Ascending aorta (tissue), 2 donors: Measurements from ENCODE around the gene FAM90A1. TPM values are rescaled to one million over a fixed set of nuclear protein-coding genes. Genes with fewer than 3 reads are reported as not detected.
"Not testable (repeated sequence)": the region's sequence is repeated elsewhere in the genome, so short reads cannot be mapped to it uniquely, and the experiment has no call there.

Source experiments
- DNase-seq, 2 donors: peaks; one replicate each; pipeline ENCODE4 v3.0.0-alpha.2; 2019; ENCODE audit warnings: low spot score in 2 of 2
- H3K27ac ChIP-seq, 2 donors: fragments of 200-600 bp; sonication (generic); one replicate each; pipeline ENCODE4 v1.5.1; 2016 to 2017; ENCODE audit warnings: mild to moderate bottlenecking in 1 of 2
- H3K27me3 ChIP-seq: fragments of 200-600 bp; sonication (generic); one replicate; pipeline ENCODE4 v1.5.1; 2017
- H3K36me3 ChIP-seq, 2 donors: fragments of 200-600 bp; sonication (generic); one replicate each; pipeline ENCODE4 v1.5.1; 2016
- H3K4me1 ChIP-seq, 2 donors: fragments of 200-600 bp; sonication (generic); one replicate each; pipeline ENCODE4 v1.5.1; 2016 to 2017; ENCODE audit warnings: mild to moderate bottlenecking in 1 of 2
- H3K4me3 ChIP-seq, 2 donors: fragments of 200-600 bp; sonication (generic); one replicate each; pipeline ENCODE4 v1.5.1; 2016 to 2017; ENCODE audit warnings: mild to moderate bottlenecking in 1 of 2
- H3K9me3 ChIP-seq, 2 donors: fragments of 200-600 bp; sonication (generic); one replicate each; pipeline ENCODE4 v1.5.1; 2016
- intact Hi-C: fragments of 100-400 bp; cut with DNase I; formaldehyde crosslinking; loops from one replicate; pipeline ENCODE4 v1.15.1; 2023
- total RNA-seq: library from RNA; depleted of rRNA; stranded (reverse); fragments of >200 nt; gene quantifications from one replicate; pipeline ENCODE4 v1.1.0, GENCODE V29; 2016

Gene FAM90A1, protein sequence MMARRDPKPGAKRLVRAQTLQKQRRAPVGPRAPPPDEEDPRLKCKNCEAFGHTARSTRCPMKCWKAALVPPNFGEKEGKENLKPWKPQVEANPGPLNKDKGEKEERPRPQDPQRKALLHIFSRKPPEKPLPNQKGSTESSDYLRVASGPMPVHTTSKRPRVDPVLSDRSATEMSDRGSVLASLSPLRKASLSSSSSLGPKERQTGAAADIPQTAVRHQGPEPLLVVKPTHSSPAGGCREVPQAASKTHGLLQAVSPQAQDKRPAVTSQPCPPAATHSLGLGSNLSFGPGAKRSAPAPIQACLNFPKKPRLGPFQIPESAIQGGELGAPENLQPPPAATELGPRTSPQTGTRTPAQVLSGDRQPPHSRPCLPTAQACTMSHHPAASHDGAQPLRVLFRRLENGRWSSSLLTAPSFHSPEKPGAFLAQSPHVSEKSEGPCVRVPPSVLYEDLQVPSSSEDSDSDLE
- not detected for total RNA-seq

DNA sequence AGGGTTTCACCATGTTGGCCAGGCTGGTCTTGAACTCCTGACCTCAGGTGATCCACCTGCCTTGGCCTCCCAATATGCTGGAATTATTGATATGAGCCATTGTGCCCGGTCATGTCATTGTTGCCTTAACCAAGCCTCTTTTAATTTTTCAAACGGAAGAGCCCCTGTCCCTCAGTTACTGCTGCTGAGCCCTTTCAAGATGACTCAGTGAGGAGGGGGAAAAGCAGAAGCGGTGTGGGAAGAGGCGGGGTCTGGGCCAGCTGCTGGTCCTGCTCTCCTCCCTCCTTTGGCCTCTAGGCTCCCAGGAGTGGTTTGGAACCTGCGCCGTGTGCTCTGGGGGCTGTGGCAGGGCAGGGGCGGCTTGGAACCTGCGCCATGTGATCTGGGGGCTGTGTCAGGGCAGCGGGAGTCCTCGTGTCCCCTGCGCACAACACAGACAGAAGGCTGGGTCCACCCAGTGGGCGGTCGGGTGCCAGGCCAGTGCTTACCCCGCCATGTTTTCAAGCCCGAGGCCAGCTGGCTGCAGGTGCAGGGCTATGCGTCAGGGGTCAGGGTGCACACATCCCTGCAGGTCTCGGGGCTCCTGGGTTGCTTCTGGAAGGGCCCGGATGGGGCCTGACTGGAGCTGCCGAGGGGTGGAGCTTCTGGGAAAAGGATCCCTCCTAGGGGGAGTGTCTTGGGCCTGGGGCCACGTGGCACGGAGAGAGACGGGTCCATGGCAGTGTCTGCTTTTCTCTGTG lies at the start of gene FAM90A1:
TSS of gene FAM90A1 (minus strand) at position 627 of the 740 bp plus-strand sequence. CDS start 2,786 bp downstream, outside the sequence.
- H3K9me3 ChIP-seq, H3K27ac ChIP-seq, H3K27me3 ChIP-seq, H3K36me3 ChIP-seq, intact Hi-C loops, DNase-seq, H3K4me1 ChIP-seq: not testable (repeated sequence)
- H3K4me3 ChIP-seq = peak within 1 kb of the TSS in 1 of 2 donors; percentile 60

DNA sequence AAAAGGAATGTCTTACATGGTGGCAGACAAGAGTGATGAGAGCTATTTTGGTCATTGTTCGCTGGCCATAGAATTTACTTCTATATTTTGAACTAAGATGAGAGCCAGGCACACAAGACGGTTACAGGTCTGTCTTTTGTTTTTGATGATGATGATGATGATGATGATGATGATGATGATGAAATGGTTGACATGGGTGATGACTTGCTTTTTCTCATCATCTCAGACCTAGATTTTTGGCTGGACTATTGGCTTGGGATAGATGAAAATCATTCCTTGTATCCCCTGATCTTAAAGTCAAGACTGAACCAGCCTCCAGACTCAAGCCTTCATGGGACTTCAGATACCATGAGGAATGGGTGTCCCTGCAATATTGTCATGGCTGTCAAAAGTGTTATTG lies 49.0 kb upstream of the FAM90A1 start:
- H3K9me3 ChIP-seq, H3K4me1 ChIP-seq, intact Hi-C loops, DNase-seq, H3K4me3 ChIP-seq, H3K27me3 ChIP-seq, H3K36me3 ChIP-seq, H3K27ac ChIP-seq: not testable (repeated sequence)

DNA sequence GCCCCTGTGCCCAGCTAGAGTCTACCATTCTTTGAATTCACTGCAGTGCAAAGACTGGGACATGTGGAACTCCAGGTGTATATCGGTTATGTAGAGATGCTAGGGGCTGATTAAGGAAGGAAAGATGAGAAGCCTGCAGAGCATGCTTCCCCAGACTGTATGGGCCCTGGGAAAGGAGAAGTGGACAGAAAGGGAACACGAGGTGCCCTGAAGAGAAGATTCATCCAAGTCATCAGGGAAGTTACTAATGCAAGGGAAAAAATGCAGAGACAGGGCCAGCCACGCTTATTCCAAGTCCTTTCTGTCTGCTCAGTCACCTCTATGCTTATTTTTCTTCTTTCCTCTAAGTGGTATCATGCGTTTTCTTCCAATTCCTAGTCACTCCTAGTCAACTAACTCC lies 39.3 kb upstream of the FAM90A1 start:
- intact Hi-C loops = not testable (repeated sequence)

DNA sequence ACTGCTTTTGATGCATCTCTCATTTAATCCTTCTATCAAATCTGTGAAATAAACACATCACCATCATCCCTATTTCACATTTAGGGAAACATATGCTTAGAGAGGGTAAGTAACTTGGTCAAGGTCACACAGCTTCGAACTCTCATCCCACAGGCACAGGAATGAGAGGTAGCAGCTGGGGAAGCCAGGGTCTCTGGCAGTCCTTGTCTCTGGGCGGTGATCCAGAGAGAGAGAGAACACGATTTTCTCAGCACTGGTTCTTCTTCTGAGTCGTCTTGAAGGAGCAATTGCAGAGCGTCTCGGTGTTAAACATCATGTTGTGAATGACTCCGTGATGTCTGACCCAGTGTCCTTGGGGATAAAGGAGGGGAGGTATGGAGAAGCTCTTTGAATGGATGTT lies 36.8 kb upstream of the FAM90A1 start:
- DNase-seq, H3K27me3 ChIP-seq, H3K27ac ChIP-seq, intact Hi-C loops, H3K4me1 ChIP-seq, H3K36me3 ChIP-seq, H3K4me3 ChIP-seq, H3K9me3 ChIP-seq: not testable (repeated sequence)

More for the DNA sequence above, 39.3 kb upstream of the FAM90A1 start:
- H3K27me3 ChIP-seq, DNase-seq, H3K36me3 ChIP-seq, H3K4me1 ChIP-seq, H3K9me3 ChIP-seq, H3K4me3 ChIP-seq, H3K27ac ChIP-seq: not testable (repeated sequence)

DNA sequence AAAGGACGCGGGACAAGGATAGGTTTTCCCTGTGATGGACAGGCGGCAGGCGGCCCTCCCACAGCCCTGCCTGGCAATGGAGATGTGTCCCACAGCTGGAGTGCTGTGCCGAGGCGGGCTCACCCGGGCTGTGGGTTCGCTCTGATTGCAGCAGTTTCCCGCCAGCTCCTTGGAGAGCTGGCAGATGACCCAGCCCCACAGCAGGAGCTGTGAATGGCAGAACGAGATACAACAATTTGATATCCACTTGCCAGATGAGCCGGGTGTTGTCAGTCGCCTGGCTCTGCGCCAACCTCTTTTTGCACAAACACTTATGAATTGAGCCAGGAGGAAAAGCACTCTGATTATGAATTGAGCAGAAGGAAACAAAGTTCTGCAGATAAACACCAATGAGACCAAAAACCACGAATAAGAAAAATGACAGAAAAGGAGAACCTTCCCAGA lies 33.7 kb upstream of the FAM90A1 start:
- intact Hi-C loops, H3K27me3 ChIP-seq, H3K4me1 ChIP-seq, DNase-seq, H3K27ac ChIP-seq, H3K36me3 ChIP-seq, H3K4me3 ChIP-seq, H3K9me3 ChIP-seq: not testable (repeated sequence)

DNA sequence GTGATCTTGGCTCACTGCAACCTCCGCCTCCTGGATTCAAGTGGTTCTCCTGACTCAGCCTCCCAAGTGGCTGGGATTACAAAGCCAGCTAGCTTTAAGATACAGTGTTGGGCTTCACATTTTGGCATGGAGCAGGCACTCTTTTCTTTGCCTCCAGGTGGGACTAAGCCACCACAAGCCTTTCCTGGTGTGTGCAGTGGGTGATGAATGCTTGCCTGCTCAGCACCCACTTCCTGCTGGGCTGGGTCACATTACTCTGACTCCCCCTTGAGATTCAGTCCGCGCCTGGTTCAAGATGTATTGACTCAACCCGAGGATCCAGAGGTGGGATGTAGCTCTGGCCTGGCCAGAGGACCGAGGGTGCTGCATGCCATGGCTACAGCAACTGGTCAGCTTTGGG lies 28.9 kb upstream of the FAM90A1 start:
- DNase-seq, H3K36me3 ChIP-seq, H3K4me3 ChIP-seq, intact Hi-C loops, H3K9me3 ChIP-seq, H3K27ac ChIP-seq, H3K27me3 ChIP-seq, H3K4me1 ChIP-seq: not testable (repeated sequence)

DNA sequence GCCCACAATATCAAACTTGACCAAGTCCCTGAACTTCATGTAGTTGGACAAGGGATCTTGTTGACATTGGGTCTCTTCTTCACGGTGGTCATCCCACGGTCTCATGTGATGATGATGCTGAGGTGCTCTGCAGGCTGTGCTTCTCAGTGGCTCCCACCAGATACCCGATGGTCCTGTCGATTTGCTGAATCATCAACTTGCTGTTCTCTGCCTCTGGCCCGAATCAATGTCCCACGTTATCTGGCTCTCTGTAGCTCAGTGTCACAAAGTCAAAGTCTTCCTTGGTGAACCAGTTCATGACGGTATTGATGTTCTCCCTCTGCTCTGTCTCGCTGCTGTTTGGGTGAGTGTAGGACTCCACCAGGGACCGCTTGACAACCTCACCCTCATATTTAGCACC lies 27.3 kb upstream of the FAM90A1 start:
- H3K4me1 ChIP-seq, H3K27ac ChIP-seq, H3K9me3 ChIP-seq, intact Hi-C loops, H3K4me3 ChIP-seq, DNase-seq, H3K27me3 ChIP-seq, H3K36me3 ChIP-seq: not testable (repeated sequence)

DNA sequence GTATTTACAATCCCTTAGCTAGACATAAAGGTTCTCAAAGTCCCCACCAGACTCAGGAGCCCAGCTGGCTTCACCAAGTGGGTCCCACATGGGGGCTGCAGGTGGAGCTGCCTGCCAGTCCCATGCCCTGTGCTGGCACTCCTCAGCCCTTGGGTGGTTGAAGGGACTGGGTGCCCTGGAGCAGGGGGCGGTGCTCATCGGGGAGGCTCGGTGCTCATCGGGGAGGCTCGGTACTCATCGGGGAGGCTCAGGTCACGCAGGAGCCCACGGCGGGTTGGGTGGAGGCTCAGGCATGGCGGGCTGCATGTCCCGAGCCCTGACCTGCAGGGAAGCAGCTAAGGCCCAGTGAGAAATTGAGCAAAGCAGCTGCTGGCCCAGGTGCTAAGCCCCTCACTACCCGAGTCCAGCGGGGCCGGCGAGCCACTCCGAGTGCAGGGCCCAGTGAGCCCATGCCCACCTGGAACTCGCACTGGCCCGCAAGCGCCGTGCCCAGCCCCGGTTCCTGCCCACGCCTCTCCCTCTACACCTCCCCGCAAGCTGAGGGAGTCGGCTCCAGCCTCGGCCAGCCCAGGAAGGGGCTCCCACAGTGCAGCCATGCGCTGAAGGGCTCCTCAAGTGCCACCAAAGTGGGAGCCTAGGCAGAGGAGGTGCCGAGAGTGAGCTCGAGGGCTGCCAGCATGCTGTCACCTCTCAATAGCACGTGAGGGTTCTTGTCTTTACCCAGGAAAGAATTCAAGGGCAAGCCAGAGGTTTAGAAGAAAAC lies 24.8 kb upstream of the FAM90A1 start:
- H3K4me1 ChIP-seq, H3K27me3 ChIP-seq, intact Hi-C loops: not testable (repeated sequence)

DNA sequence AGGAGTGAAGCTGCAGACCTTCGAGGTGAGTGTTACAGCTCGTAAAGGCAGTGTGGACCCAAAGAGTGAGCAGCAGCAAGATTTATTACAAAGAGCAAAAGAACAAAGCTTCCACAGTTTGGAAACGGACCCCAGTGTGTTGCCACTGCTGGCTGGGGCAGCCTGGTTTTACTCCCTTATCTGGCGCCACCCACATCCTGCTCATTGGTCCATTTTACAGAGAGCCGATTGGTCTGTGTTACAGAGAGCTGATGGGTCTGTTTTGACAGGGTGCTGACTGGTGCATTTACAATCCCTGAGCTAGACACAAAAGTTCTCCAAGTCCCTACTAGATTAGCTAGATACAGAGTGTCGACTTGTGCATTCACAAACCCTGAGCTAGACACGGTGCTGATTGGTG lies 24.2 kb upstream of the FAM90A1 start:
- intact Hi-C loops = not testable (repeated sequence)

More for the DNA sequence above, 24.8 kb upstream of the FAM90A1 start:
- H3K9me3 ChIP-seq, DNase-seq, H3K4me3 ChIP-seq, H3K27ac ChIP-seq, H3K36me3 ChIP-seq: not testable (repeated sequence)

DNA sequence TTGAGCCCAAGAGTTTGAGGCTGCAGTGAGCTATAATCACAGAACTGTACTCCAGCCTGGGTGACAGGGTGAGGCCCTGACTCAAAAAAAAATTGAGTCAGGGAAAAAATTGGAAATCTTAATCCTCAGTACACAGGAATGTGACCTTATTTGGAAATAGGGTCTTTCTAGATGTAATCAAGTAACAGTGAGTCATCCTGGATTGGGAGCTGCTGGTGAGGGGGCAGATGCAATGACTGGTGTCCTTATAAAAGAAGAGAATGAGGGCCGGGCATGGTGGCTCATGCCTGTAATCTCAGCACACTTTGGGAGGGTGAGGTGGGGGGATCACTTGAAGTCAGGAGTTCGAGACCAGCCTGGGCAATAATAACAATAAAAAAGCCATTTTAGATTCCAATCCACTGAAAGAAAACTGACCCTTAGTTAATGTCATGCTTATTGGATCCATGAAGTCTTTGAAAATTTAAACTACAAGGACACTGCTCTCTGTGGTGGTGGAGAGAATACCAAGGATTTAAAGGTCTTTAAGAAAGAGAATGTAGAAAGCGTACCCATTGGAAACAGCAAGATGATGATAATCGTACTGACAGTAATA lies 19.6 kb upstream of the FAM90A1 start:
- not testable (repeated sequence) for H3K36me3 ChIP-seq, H3K4me1 ChIP-seq, H3K27me3 ChIP-seq, H3K4me3 ChIP-seq, H3K27ac ChIP-seq, DNase-seq, H3K9me3 ChIP-seq
- intact Hi-C loops = loop anchor here (10.0 kb wide), 1 partner anchor 312 kb away; the partner anchor contains the start of gene SLC2A3

More for the DNA sequence above, 24.2 kb upstream of the FAM90A1 start:
- H3K9me3 ChIP-seq, H3K27ac ChIP-seq, H3K4me1 ChIP-seq, H3K27me3 ChIP-seq, DNase-seq, H3K36me3 ChIP-seq, H3K4me3 ChIP-seq: not testable (repeated sequence)

DNA sequence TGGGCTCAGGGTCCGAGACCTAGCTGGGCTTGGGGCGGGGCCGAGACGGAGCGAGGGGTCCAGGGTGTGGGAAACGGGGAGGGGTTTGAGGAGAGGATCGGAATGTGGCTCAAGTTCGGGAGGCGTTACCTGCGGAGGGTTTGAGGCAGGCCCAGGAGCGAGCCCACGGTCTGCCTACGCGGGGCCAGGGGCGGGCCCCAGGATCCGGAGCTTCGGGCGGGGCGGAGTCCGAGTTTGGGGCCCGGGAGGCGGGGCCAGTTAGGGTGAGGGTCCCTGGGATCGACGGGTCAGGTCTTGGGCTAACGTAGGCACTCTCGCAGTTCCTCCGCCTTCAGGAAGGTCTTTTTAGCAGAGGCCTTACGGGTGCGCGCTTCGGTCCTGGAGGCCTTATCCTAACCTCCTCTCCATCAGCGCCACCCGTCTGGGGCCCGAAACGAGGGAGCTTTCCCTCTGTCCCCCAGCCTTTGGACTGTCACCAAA lies 16.3 kb upstream of the FAM90A1 start:
- not testable (repeated sequence) for H3K9me3 ChIP-seq, H3K36me3 ChIP-seq, H3K4me1 ChIP-seq, H3K27me3 ChIP-seq
- peak overlapping the region; percentile 76 to 81 for H3K4me3 ChIP-seq
- intact Hi-C loops = loop anchor here (1.0 to 10.0 kb wide), 5 partner anchors 161 to 705 kb away; partner anchors contain the start of genes M6PR, NECAP1 and SLC2A3
- peak in 1 of 2 donors; percentile 11 for DNase-seq
- H3K27ac ChIP-seq = peak overlapping the region; percentile 85 to 89

DNA sequence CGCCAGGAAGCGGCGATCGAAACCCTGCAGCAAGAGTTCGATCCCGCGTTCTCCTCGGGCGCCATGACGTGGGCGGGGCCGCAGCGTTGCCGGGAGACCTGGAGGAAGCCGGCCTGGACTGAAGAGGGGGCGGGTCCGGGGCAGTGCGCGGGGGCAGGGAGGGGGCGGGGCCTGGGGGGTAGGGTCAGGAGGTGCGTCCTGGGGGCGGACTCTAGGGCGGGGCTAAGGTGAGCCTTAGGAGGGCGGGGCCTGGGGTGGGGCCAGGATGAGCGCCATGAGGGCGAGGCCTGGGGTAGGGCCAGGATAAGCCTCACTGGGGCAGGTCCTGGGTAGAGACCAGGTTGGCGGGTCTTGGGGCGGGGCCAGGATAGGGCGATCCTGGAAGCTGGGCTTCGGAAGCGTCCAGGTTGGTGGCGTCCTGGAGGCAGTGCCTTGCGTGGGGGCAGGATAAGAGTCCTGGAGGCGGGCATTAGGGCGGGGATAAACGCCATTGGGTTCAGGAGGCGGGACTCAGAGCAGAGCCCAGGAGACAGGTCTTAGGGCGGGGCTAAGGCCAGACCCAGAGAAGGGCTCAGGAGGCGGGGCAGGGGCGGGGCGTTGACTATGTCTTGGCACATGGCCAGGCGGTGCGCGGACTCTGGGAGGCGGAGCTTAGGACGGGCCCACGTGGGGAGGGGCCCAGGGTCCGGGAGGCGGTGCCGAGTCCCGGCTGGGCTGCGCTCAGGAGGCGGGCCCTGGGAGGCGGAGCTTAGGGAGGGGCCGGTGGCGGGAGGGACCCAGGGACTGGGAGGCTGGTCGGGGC lies 15.7 kb upstream of the FAM90A1 start:
- DNase-seq = peak; percentile 97 to 99
- H3K9me3 ChIP-seq, H3K36me3 ChIP-seq, H3K4me1 ChIP-seq, H3K27me3 ChIP-seq: not testable (repeated sequence)
- intact Hi-C loops = loop anchor here (1.0 to 10.0 kb wide), 5 partner anchors 160 to 706 kb away; partner anchors contain the start of genes M6PR, NECAP1 and SLC2A3
- peak overlapping the region; percentile 76 to 81 for H3K4me3 ChIP-seq
- peak overlapping the region; percentile 85 to 89 for H3K27ac ChIP-seq
